OCI-LY3 (cell line): ENCODE measurements around the gene RAB7A.

Experiments
- H2AFZ ChIP-seq: fragments of 200-600, 300-600 bp; shearing (Covaris generic); 2 replicates; pipeline ENCODE4 v1.6.0; 2014; ENCODE audit warnings: antibody characterized with exemption, low read depth, low read length
- H3K27ac ChIP-seq: fragments of 200-600, 300-600 bp; sonication (generic); 2 replicates; pipeline ENCODE4 v1.5.1; 2014; ENCODE audit warnings: mild to moderate bottlenecking, low read length, moderate library complexity, mixed read lengths
- H3K27me3 ChIP-seq: fragments of 200-600, 300-600 bp; sonication (generic); 2 replicates; pipeline ENCODE4 v1.6.1; 2014; ENCODE audit warnings: low read depth, low read length, mixed read lengths
- H3K36me3 ChIP-seq: fragments of 200-600, 300-600 bp; sonication (generic); replicated peaks from 2 replicates; pipeline ENCODE3; 2014; ENCODE audit warnings: low read depth, low read length, mixed read lengths
- H3K4me1 ChIP-seq: fragments of 300-600, 200-600 bp; sonication (generic); 2 replicates; pipeline ENCODE4 v1.6.1; 2014; ENCODE audit warnings: low read length, mixed read lengths
- H3K4me2 ChIP-seq: fragments of 200-600, 300-600 bp; sonication (generic); 2 replicates; pipeline ENCODE4 v1.6.1; 2014; ENCODE audit warnings: low read length, mixed read lengths
- H3K4me3 ChIP-seq: fragments of 300-600, 200-600 bp; sonication (generic); 2 replicates; pipeline ENCODE4 v1.5.1; 2014; ENCODE audit warnings: antibody characterized with exemption, mild to moderate bottlenecking, low read length, moderate library complexity
- H3K79me2 ChIP-seq: fragments of 300-600, 200-600 bp; shearing (Covaris generic); 2 replicates; pipeline ENCODE4 v1.6.1; 2014; ENCODE audit warnings: mild to moderate bottlenecking, low read length, mixed read lengths
- H3K9ac ChIP-seq: fragments of 300-600, 200-600 bp; shearing (Covaris generic); 2 replicates; pipeline ENCODE4 v1.6.0; 2014; ENCODE audit warnings: mild to moderate bottlenecking, low read length, moderate library complexity
- H3K9me3 ChIP-seq: fragments of 200-600, 300-600 bp; shearing (Covaris generic); 2 replicates; pipeline ENCODE4 v1.6.1; 2014; ENCODE audit warnings: low read length, mixed read lengths; ENCODE audit not compliant: insufficient read depth
- H4K20me1 ChIP-seq: fragments of 200-600, 300-600 bp; sonication (generic); 2 replicates; pipeline ENCODE4 v1.6.1; 2016; ENCODE audit warnings: low read length, mixed read lengths; ENCODE audit not compliant: insufficient read depth
- CTCF ChIP-seq: fragments of 200-600, 300-600 bp; sonication (generic); IDR thresholded peaks from 2 replicates; pipeline ENCODE4 v1.5.1; 2014; ENCODE audit warnings: antibody characterized with exemption, low read length, low read depth
- EZH2phosphoT487 ChIP-seq: fragments of 200-600 bp; shearing (Covaris generic); IDR thresholded peaks from 2 replicates; pipeline ENCODE4 v1.6.1; 2018; ENCODE audit warnings: antibody characterized with exemption, mixed run types, low read depth

Gene RAB7A

GRCh38 chr3:128735287-128735686 is 9.3 kb downstream of the RAB7A start:
- H3K9ac ChIP-seq = no peak overlapping the region

GRCh38 chr3:128735884-128736283 is 9.9 kb downstream of the RAB7A start:
- peaks cover 69% of the 10 kb centered on the region for H4K20me1 ChIP-seq
- H3K4me1 ChIP-seq = no peaks in the 10 kb centered on the region
- no peak for TF ChIP-seq CTCF
- no peak for TF ChIP-seq EZH2phosphoT487
- no peak overlapping the region for H3K27ac ChIP-seq
- no peak overlapping the region for H3K9ac ChIP-seq
- H3K4me2 ChIP-seq = no peak overlapping the region
- peaks cover 18% of the 10 kb centered on the region for H3K36me3 ChIP-seq
- no peaks in the 10 kb centered on the region for H3K9me3 ChIP-seq
- no peak overlapping the region for H2AFZ ChIP-seq
- H3K4me3 ChIP-seq = no peak overlapping the region
- H3K79me2 ChIP-seq = peaks cover 99% of the 10 kb centered on the region
- no peaks in the 10 kb centered on the region for H3K27me3 ChIP-seq

More at GRCh38 chr3:128735287-128735686, 9.3 kb downstream of the RAB7A start:
- Histone ChIP-seq H3K79me2 (peaks cover 100% of the 10 kb centered on the region), H3K4me3 (no peak overlapping the region), H3K27me3 (no peaks in the 10 kb centered on the region), H3K27ac (no peak overlapping the region), H3K4me2 (no peak overlapping the region), H2AFZ (no peak overlapping the region), H3K4me1 (0 out of 2 replicates have a peak, but pooled peaks cover 4% of the 10 kb centered on the region), H3K36me3 (peaks cover 18% of the 10 kb centered on the region), H4K20me1 (peaks cover 75% of the 10 kb centered on the region), H3K9me3 (no peaks in the 10 kb centered on the region)
- TF ChIP-seq EZH2phosphoT487 = no peak
- TF ChIP-seq CTCF = no peak

GRCh38 chr3:128736601-128737000 is 10.6 kb downstream of the RAB7A start:
- H3K27me3 ChIP-seq = no peaks in the 10 kb centered on the region
- no peak overlapping the region for H2AFZ ChIP-seq
- TF ChIP-seq EZH2phosphoT487 (no peak), CTCF (no peak)
- H4K20me1 ChIP-seq = peaks cover 62% of the 10 kb centered on the region
- peaks cover 24% of the 10 kb centered on the region for H3K36me3 ChIP-seq
- peaks cover 99% of the 10 kb centered on the region for H3K79me2 ChIP-seq
- no peak overlapping the region for H3K4me3 ChIP-seq
- H3K4me2 ChIP-seq = no peak overlapping the region
- H3K9me3 ChIP-seq = no peaks in the 10 kb centered on the region
- no peak overlapping the region for H3K9ac ChIP-seq
- no peak overlapping the region for H3K27ac ChIP-seq
- H3K4me1 ChIP-seq = no peaks in the 10 kb centered on the region

GRCh38 chr3:128740621-128741020 is 14.6 kb downstream of the RAB7A start:
- Histone ChIP-seq H3K27me3 (no peaks in the 10 kb centered on the region), H3K4me1 (no peaks in the 10 kb centered on the region), H3K4me3 (no peak overlapping the region), H4K20me1 (peaks cover 45% of the 10 kb centered on the region), H3K79me2 (peaks cover 98% of the 10 kb centered on the region), H3K9me3 (no peaks in the 10 kb centered on the region), H3K27ac (no peak overlapping the region), H3K36me3 (peaks cover 40% of the 10 kb centered on the region), H3K9ac (no peak overlapping the region), H3K4me2 (no peak overlapping the region), H2AFZ (no peak overlapping the region)
- TF ChIP-seq CTCF (no peak), EZH2phosphoT487 (no peak)
